GM12878 (cell line): ENCODE measurements around the gene ANKS1A. TPM values are rescaled to one million over a fixed set of nuclear protein-coding genes. Genes with fewer than 3 reads are reported as not detected.

Experiments used
- ATAC-seq: fragments of 200-7000 bp; cut with Tn5 transposase; 3 replicates; pipeline ENCODE4 v1.9.1; 2020; ENCODE audit warnings: mild to moderate bottlenecking, moderate library complexity
- BruUV-seq: library from RNA; stranded (reverse); fragments of 400-500 nt; replicated peaks from 2 replicates; lab custom pipeline; 2021; lab: Mats Ljungman, UMichigan
- CTCF ChIA-PET: fragments of 300-600 bp; sonication (Branson Sonifier 250); formaldehyde crosslinking; extraction: SDS; loops from one replicate; lab custom pipeline; 2021; ENCODE audit warnings: inconsistent platforms; lab: Yijun Ruan, JAX
- POLR2A ChIA-PET: fragments of 350-600 bp; formaldehyde crosslinking; extraction: SDS; loops from one replicate; lab custom pipeline; 2021; ENCODE audit warnings: inconsistent platforms; lab: Charles Lee
- RAD21 ChIA-PET: fragments of 300-600 bp; sonication (Branson Sonifier 250); formaldehyde crosslinking; loops from one replicate; lab custom pipeline; 2023; ENCODE audit warnings: antibody characterized with exemption; ENCODE audit not compliant: unreplicated experiment; lab: Charles Lee
- SMC1A ChIA-PET: fragments of 300-600 bp; sonication (Branson Sonifier 250); formaldehyde crosslinking; loops from one replicate; lab custom pipeline; 2023; ENCODE audit not compliant: unreplicated experiment, uncharacterized antibody; lab: Charles Lee
- DNase-seq: peaks from one replicate; pipeline ENCODE4 v3.0.0-alpha.2; 2011; ENCODE audit warnings: low read depth, low spot score
- FAIRE-seq: peaks from 3 replicates; lab custom pipeline; 2011; peaks lifted over from hg19 to GRCh38; lab: Jason Lieb, UNC
- H2AFZ ChIP-seq: 2 replicates; pipeline ENCODE4 v1.6.0; 2011; ENCODE audit warnings: low read depth, low read length, control low read depth; ENCODE audit not compliant: control insufficient read depth
- H3K27ac ChIP-seq: 2 replicates; pipeline ENCODE4 v1.5.1; 2011; ENCODE audit warnings: control low read depth; ENCODE audit not compliant: control insufficient read depth, insufficient read depth
- H3K27me3 ChIP-seq, 2 experiments: replicated peaks in 1 of 2; 2 replicates each; pipeline versions ENCODE4 v1.6.0 to v1.6.1; 2011; ENCODE audit warnings: low read length in 1 of 2; ENCODE audit not compliant: control insufficient read depth in 2 of 2, insufficient read depth in 2 of 2
- H3K36me3 ChIP-seq, 2 experiments: 2 replicates each; pipeline ENCODE4 v1.5.1; 2011; ENCODE audit warnings: low read length in 1 of 2; ENCODE audit not compliant: control insufficient read depth in 2 of 2, insufficient read depth in 2 of 2
- H3K4me1 ChIP-seq: 2 replicates; pipeline ENCODE4 v1.6.1; 2011; ENCODE audit warnings: mild to moderate bottlenecking, low read length, moderate library complexity, mixed read lengths; ENCODE audit not compliant: control insufficient read depth, insufficient read depth
- H3K4me2 ChIP-seq: 2 replicates; pipeline ENCODE4 v1.6.0; 2011; ENCODE audit warnings: control low read depth; ENCODE audit not compliant: control insufficient read depth, insufficient read depth
- H3K4me3 ChIP-seq: fragments of 200-600 bp; sonication (generic); 2 replicates; pipeline ENCODE4 v1.5.1; 2016
- H3K79me2 ChIP-seq: 2 replicates; pipeline ENCODE4 v1.6.0; 2011; ENCODE audit warnings: low read length; ENCODE audit not compliant: control insufficient read depth, insufficient read depth
- H3K9ac ChIP-seq: 2 replicates; pipeline ENCODE4 v1.8.0; 2011; ENCODE audit warnings: low read length, control low read depth, mixed read lengths; ENCODE audit not compliant: control insufficient read depth, insufficient read depth
- H3K9me3 ChIP-seq: replicated peaks from 3 replicates; pipeline ENCODE4 v1.5.1; 2011; ENCODE audit warnings: mild to moderate bottlenecking, low read length; ENCODE audit not compliant: control insufficient read depth, insufficient read depth
- H4K20me1 ChIP-seq: 2 replicates; pipeline ENCODE4 v1.6.0; 2011; ENCODE audit not compliant: control insufficient read depth, insufficient read depth
- CEBPB ChIP-seq, 2 experiments: fragments of 150-350 bp in 1 of 2; IDR thresholded peaks; 2 replicates each; pipeline ENCODE4 v1.6.1; 2012 to 2014; ENCODE audit warnings: low read depth in 2 of 2, low read length in 2 of 2, borderline replicate concordance in 1 of 2, inconsistent platforms in 1 of 2
- E2F4 ChIP-seq: IDR thresholded peaks from 2 replicates; pipeline ENCODE4 v1.6.1; 2012; ENCODE audit warnings: low read depth, low read length, improper control_type of control experiment
- EED ChIP-seq: sonication (generic); IDR thresholded peaks from 2 replicates; pipeline ENCODE4 v1.6.1; 2016; ENCODE audit warnings: antibody characterized with exemption, low read depth
- EGR1 ChIP-seq, 2 experiments: IDR thresholded peaks; 1 replicate in 1 of 2; 2 replicates in 1 of 2; pipeline ENCODE4 v1.6.1; 2011 to 2012; ENCODE audit warnings: low read depth in 2 of 2, low read length in 2 of 2, borderline replicate concordance in 1 of 2, mild to moderate bottlenecking in 1 of 2, moderate library complexity in 1 of 2
- JUNB ChIP-seq: IDR thresholded peaks from 2 replicates; pipeline ENCODE4 v1.6.1; 2016; ENCODE audit warnings: antibody characterized with exemption, mild to moderate bottlenecking
- KDM1A ChIP-seq: fragments of 200-600 bp; sonication (generic); IDR thresholded peaks from 2 replicates; pipeline ENCODE4 v1.6.1; 2016; ENCODE audit warnings: borderline replicate concordance
- MTA3 ChIP-seq: IDR thresholded peaks from 2 replicates; pipeline ENCODE4 v1.6.1; 2012; ENCODE audit warnings: low read length, inconsistent platforms, borderline replicate concordance
- MYB ChIP-seq: fragments of 150-350 bp; IDR thresholded peaks from 2 replicates; pipeline ENCODE4 v1.6.1; 2014; ENCODE audit warnings: mild to moderate bottlenecking, low read depth, low read length, borderline replicate concordance
- NBN ChIP-seq: fragments of 450-650 bp; IDR thresholded peaks from 2 replicates; pipeline ENCODE4 v1.6.1; 2016
- NRF1 ChIP-seq: conservative IDR thresholded peaks from 2 replicates; pipeline ENCODE4 v1.6.1; 2011; ENCODE audit warnings: mild to moderate bottlenecking, low read depth, low read length, improper control_type of control experiment
- POLR2AphosphoS2 ChIP-seq: IDR thresholded peaks from 2 replicates; pipeline ENCODE4 v1.6.1; 2011; ENCODE audit warnings: low read depth, mild to moderate bottlenecking, low read length, improper control_type of control experiment, moderate library complexity
- POLR2AphosphoS5 ChIP-seq: IDR thresholded peaks from 2 replicates; pipeline ENCODE4 v1.6.1; 2011; ENCODE audit warnings: mild to moderate bottlenecking, low read length, inconsistent platforms
- RCOR1 ChIP-seq: conservative IDR thresholded peaks from 2 replicates; pipeline ENCODE4 v1.6.1; 2012; ENCODE audit warnings: low read depth, low read length, improper control_type of control experiment
- SRF ChIP-seq, 2 experiments: IDR thresholded peaks; 2 replicates each; pipeline ENCODE4 v1.6.1; 2011; ENCODE audit warnings: low read depth in 2 of 2, low read length in 2 of 2, mild to moderate bottlenecking in 1 of 2, moderate library complexity in 1 of 2
- ZNF217 ChIP-seq: fragments of 450-650 bp; IDR thresholded peaks from 2 replicates; pipeline ENCODE4 v1.6.1; 2017; ENCODE audit warnings: antibody characterized with exemption, mild to moderate bottlenecking
- ZNF592 ChIP-seq: fragments of 450-650 bp; IDR thresholded peaks from 2 replicates; pipeline ENCODE4 v1.6.1; 2017; ENCODE audit warnings: mild to moderate bottlenecking, moderate library complexity
- WGBS: methylation state at CpG from one replicate; pipeline ENCODE4 v1.1.6; 2016; ENCODE audit warnings: low lambda C conversion rate; ENCODE audit not compliant: insufficient replicate concordance, insufficient coverage; ENCODE audit errors: missing lambda C conversion rate; 5-methylcytosine and 5-hydroxymethylcytosine counted together
- in situ Hi-C: fragments of 300-500 bp; cut with MboI; formaldehyde crosslinking; loops from 9 replicates; pipeline ENCODE4 v1.14.3; 2018; ENCODE audit warnings: mixed read lengths
- intact Hi-C: fragments of 100-400 bp; cut with micrococcal nuclease; formaldehyde crosslinking; loops from one replicate; pipeline ENCODE4 v1.14.2; 2022; ENCODE audit not compliant: unreplicated experiment
- polyA plus RNA-seq, 11 experiments: library from polyadenylated mRNA; depleted of rRNA in 4 of 11; unstranded in 6 of 11; stranded (reverse) in 5 of 11; fragments of >200 nt; fragmentation: Nextera tagmentation in 4 of 11; fragmentation: Illumina TruSeq in 1 of 11; extraction: Ambion mirVana in 4 of 11; extraction: Trizol in 1 of 11; gene quantifications; 1 replicate in 1 of 11; 2 replicates in 10 of 11; pipeline versions ENCODE4 v1.2.1 to v1.2.3, GENCODE V29; 2011 to 2016; ENCODE audit warnings: inconsistent platforms in 2 of 11, missing spikeins in 2 of 11, low read depth in 1 of 11
- total RNA-seq, 4 experiments: library from RNA; depleted of rRNA in 3 of 4; stranded (reverse); fragments of >200 nt in 3 of 4; fragmentation: Illumina TruSeq in 1 of 4; extraction: Trizol in 1 of 4; gene quantifications; 2 replicates each; pipeline versions ENCODE4 v1.2.1 to v1.2.3, GENCODE V29; 2013 to 2021

The ANKS1A gene
- total and polyA plus RNA-seq, 10 of the 15 experiments (the other 5 are each of a cell fraction or from before 2014, with no cell fraction given) = 0.60 to 7.0 (median 3.0) TPM

GRCh38 chr6:34976239-34976638 lies 87.2 kb downstream of the ANKS1A start:
- Histone ChIP-seq H3K36me3 (no peaks in the 10 kb centered on the region), H3K9me3 (no peaks in the 10 kb centered on the region), H3K4me2 (no peak overlapping the region), H3K4me3 (no peak overlapping the region), H3K27ac (no peak overlapping the region), H3K9ac (no peak overlapping the region), H2AFZ (no peak overlapping the region), H3K79me2 (no peaks in the 10 kb centered on the region), H4K20me1 (no peaks in the 10 kb centered on the region), H3K27me3 (no peaks in the 10 kb centered on the region), H3K4me1 (no peaks in the 10 kb centered on the region)
- in situ Hi-C loops = no loop called here
- CTCF ChIA-PET = interaction anchor here (1.0 to 2.5 kb wide), 3 partner anchors 10 to 367 kb away, joined by 4 to 10 read pairs (median 6); no protein-coding TSS in a partner anchor
- BruUV-seq = no TSS peak
- ATAC-seq (no peak), DNase-seq (no peak), FAIRE-seq (no peak)
- 56% methylated on average over 2 of the region's 2 CpGs for WGBS
- TF ChIP-seq NRF1 (no peak), ZNF592 (no peak), KDM1A (no peak), EGR1 (IDR thresholded peaks at IDR 0.05; ENCODE audit: borderline replicate concordance in 1 of 2, low read depth in 2 of 2, low read length in 2 of 2) (no peak), SRF (IDR thresholded peaks at IDR 0.05; ENCODE audit: low read depth in 2 of 2, low read length in 2 of 2) (no peak), EED (no peak), RCOR1 (no peak), JUNB (no peak), MTA3 (no peak), E2F4 (no peak), NBN (no peak), POLR2AphosphoS2 (no peak), ZNF217 (no peak), MYB (no peak), CEBPB (IDR thresholded peaks at IDR 0.05; ENCODE audit: borderline replicate concordance in 1 of 2, low read depth in 2 of 2, low read length in 2 of 2) (no peak), POLR2AphosphoS5 (no peak)
- RAD21 ChIA-PET = no interaction called here
- SMC1A ChIA-PET = no interaction called here
- POLR2A ChIA-PET = no interaction called here
- intact Hi-C loops = no loop called here
